HCT116 (cell line): ENCODE results near the gene PPP2CA.

Experiments
- EZH2 ChIP-seq: fragments of 200-600 bp; sonication (generic); IDR thresholded peaks from 2 replicates; pipeline ENCODE4 v1.6.1; 2017; ENCODE audit warnings: antibody characterized with exemption, mixed run types
- FOSL1 ChIP-seq: IDR thresholded peaks from 2 replicates; pipeline ENCODE4 v1.6.1; 2012; ENCODE audit warnings: low read depth
- ZNF274 ChIP-seq: fragments of 200-500 bp; sonication (Bioruptor generic); IDR thresholded peaks from 2 replicates; pipeline ENCODE4 v1.6.1; 2014; ENCODE audit warnings: mild to moderate bottlenecking, low read depth, low read length, inconsistent platforms

DNA sequence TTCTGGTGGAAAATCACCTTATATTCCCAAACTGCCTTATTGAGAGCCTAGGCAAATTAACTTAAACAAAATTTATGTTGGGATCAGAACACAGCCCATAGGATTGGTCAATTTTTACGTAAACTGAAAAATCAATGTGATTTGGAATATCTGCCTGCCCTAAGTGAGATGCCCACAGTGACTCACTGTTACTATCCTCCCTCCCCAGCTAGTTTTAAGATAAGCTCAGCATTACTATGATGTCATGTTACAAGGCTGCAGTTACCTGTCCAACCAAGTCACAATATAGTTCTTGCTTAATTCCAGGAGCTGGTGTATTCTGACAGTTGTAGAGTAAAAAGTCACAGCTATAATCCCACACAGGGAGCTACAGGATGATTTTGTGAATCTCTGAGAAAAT is 72.2 kb downstream of the PPP2CA start:
- TF ChIP-seq ZNF274 (no peak), FOSL1 (no peak), EZH2 (no peak)
